Left cardiac atrium (tissue), 4 donors: ENCODE results near the gene ATP6AP2. TPM values are rescaled to one million over a fixed set of nuclear protein-coding genes. Genes with fewer than 3 reads are reported as not detected.

ENCODE experiments used
- ATAC-seq, 2 donors: fragments of 200-7000 bp; cut with Tn5 transposase; one replicate each; pipeline ENCODE4 v1.9.1; 2020; ENCODE audit warnings: mild to moderate bottlenecking in 2 of 2, moderate library complexity in 2 of 2
- DNase-seq: peaks from one replicate; pipeline ENCODE4 v3.0.0-alpha.2; 2020
- intact Hi-C, 2 donors: fragments of 100-400 bp; cut with DNase I; formaldehyde crosslinking; loops; one replicate each; pipeline versions ENCODE4 v1.14.1 to v1.15.1; 2022 to 2023
- total RNA-seq, 2 donors: library from RNA; stranded (reverse); fragmentation: NEBNext Ultra II Directional; extraction: Animal tissue kit (Norgen Biotek cat#: 25700); gene quantifications; one replicate each; pipeline ENCODE4 v1.2.1, GENCODE V29; 2021
- donor health status: DM: no; HTN: yes; CAD: no.
- donor health status: DM: no; HTN: yes; CAD: no; lungs with severe emphysema.
- donor health status: DM: yes; HTN: yes; CAD: no.
- donor health status: Dilated cardiomyopathy.

The ATP6AP2 gene
- total RNA-seq, 2 donors from 2014 or later, result 58.8 to 59.9 TPM

DNA sequence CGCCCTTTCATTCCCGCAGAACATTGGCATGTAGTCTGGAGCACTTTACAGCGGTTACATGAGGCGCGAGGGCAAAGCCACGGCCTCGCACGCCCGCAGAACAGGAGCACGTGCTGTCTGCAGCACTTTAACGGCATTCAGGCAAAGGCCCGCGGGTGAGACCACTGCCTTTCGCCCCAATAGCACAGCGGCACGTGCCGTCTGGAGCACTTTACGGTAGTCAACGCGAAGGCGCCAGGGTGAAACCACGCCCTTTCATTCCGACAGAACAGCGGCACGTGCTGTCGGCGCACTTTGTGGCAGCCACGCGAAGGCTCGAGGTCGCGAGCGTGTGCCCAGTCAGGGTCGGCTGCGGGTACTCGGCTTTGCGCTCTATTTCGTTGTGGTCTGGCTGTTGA is 42.4 kb downstream of the ATP6AP2 start, which contains the start of gene MPC1L:
Gene MPC1L (plus strand): TSS at position 290 of the 398 bp plus-strand sequence. CDS start 138 bp downstream, outside the sequence.
- intact Hi-C loops, result no loop called here
- ATAC-seq (no peak), DNase-seq (no peak)

- no peak for ATAC-seq
- intact Hi-C loops, result no loop called here
- DNase-seq, result no peak
Observed at GRCh38 chrX:40623665-40624064, 42.9 kb downstream of the ATP6AP2 start.

- intact Hi-C loops, result no loop called here
- DNase-seq (no peak), ATAC-seq (no peak)
Observed at GRCh38 chrX:40625294-40625693, 44.5 kb downstream of the ATP6AP2 start.

DNA sequence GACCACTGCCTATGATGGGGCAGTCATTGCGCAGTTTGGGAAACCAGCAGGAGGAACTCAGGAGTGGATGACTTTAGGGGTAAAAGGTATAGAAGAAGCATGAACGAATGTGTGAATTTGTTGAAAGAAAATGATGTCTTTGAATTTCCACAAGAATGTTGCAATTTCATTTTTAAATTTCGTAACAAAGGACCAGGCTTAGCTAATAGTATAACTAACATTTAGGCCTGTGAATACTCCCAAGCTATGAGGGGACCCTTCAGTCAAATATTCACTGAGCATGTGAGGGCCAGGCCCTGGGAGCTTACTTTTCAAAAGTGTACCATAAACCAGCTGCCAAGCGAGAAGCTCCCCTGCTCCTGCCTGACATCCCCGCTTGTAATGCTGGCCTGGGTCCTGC is 47.7 kb downstream of the ATP6AP2 start:
- DNase-seq (no peak), ATAC-seq (no peak)
- intact Hi-C loops, result no loop called here

DNA sequence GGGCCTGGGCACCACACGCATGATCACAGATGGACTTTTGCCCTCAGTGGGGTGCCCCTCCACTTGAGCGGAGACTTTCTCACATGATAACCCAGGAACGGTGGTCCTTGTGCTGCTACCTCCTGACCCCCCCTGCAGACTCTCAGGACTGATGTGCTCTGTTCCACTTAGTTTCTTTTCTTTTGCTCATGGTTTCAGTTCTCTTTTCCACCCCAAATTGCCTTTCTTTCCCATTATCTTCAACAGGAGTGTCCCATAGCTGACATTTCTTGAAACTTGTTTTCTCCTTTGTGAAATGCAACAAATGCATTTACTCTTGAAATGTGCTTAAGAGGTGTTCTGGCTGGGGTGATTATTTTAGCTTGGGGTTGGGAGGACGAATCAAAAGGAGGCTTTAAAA is 51.4 kb downstream of the ATP6AP2 start:
- ATAC-seq (no peak), DNase-seq (no peak)
- intact Hi-C loops, result no loop called here

DNA sequence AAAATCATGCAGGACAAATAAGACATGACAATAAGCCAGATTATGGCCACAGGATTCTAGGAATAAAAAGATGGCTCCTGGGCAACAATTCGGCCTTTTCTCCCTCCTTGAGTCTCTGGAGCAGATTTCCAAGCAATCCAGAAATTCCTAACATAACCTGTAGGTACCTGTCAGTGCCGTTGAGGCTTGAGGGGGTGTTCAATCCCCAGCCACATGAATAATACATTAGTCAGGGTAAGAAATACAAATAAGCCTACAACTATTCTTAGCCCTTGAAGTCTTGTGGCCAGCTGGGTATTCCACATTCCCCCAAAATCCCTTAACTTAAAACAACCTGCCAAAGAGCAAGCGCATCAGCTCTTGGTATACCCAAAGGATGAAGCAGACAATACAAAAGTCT is 56.9 kb downstream of the ATP6AP2 start:
- DNase-seq (no peak), ATAC-seq (no peak)
- intact Hi-C loops, result no loop called here

- no peak for DNase-seq
- intact Hi-C loops, result no loop called here
- ATAC-seq, result peak in 1 of 2 donors; percentile 22
Observed at GRCh38 chrX:40644176-40644575, 63.4 kb downstream of the ATP6AP2 start.

DNA sequence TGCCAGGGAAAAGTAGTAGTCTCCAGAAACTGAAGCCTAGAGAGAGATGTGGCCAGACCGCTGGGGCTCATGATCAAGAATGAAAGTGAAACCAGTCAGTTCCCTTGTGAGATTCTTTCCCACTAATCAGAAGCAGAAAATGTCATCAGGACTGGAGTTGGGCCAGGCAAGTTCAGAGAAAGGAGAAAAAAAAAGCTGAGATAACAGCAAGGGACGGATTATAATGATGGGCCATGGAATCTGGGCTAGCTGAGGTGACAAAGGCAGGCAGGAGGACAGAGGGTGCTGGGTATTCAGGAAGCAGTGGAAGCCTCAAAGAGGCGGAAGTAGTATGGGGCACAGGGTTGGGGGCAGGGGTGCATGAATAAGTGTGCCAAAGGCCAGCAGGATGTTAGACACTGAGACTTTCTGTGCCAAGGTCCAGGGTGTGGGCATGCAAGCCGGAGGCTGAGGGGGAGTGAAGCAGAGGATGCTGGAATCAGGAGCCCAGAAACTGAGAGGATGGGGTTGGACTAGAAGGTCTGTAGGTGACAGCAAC is 64.1 kb downstream of the ATP6AP2 start:
- peak; percentile 28 to 59 for ATAC-seq
- peak; percentile 63 for DNase-seq
- intact Hi-C loops, result loop anchor here in 1 of 2 donors (5.0 kb wide), 1 partner anchor 467 kb away; no protein-coding TSS in a partner anchor

- ATAC-seq, result peak; percentile 56 to 57
- peak; percentile 40 for DNase-seq
- intact Hi-C loops, result loop anchor here in 1 of 2 donors (5.0 kb wide), 1 partner anchor 466 kb away; no protein-coding TSS in a partner anchor
Observed at GRCh38 chrX:40646489-40647306, 65.9 kb downstream of the ATP6AP2 start.

DNA sequence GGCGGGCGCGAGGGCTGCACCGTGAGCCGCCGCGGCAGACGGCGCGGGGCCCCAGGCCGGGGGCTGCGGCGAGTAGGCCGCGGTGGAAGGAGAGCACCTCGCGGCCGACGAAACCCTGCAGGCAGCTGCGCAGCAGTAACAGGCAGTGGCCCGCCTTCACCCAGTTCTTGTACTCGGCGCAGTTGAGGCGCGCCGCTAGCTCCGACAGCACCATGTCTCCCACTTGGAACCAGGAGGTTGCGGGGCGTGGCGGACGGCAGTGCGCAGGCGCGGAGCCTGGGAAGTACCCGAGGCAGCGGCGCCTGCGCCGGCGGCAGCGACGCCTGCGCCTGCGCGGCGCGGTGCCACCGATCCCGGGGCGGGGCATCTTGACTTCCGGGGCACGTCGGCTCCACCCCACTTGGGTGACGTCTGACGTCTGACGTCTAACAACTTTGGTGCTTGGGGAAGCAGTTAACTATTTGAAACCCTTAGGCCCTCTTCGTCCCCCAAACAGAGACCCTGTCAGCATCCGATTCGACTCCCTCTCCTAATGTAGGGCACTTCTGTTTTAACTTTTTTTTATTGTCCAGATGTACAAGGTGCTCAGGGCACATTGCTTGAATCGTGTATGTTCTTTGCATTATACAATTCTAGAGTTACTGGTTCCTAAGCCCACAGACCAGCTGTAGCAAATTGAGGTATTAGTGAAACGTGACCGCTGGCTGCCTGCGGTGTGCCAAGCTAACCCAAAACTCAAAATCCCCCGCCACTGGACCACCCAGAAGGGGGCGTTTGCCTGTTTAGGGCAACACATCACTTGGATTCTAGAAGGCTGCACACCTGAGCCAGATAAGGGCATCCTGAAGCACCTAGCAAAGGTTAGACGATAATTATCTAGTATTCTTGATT is 66.8 kb downstream of the ATP6AP2 start, which contains the start of gene CXorf38:
Gene CXorf38 (minus strand): TSS at position 255 of the 891 bp plus-strand sequence. CDS start 41 bp downstream, at position 214.
- DNase-seq, result peak; percentile 95
- intact Hi-C loops, result loop anchor here in 1 of 2 donors (5.0 kb wide), 1 partner anchor 465 kb away; no protein-coding TSS in a partner anchor
- peak; percentile 91 to 92 for ATAC-seq

DNA sequence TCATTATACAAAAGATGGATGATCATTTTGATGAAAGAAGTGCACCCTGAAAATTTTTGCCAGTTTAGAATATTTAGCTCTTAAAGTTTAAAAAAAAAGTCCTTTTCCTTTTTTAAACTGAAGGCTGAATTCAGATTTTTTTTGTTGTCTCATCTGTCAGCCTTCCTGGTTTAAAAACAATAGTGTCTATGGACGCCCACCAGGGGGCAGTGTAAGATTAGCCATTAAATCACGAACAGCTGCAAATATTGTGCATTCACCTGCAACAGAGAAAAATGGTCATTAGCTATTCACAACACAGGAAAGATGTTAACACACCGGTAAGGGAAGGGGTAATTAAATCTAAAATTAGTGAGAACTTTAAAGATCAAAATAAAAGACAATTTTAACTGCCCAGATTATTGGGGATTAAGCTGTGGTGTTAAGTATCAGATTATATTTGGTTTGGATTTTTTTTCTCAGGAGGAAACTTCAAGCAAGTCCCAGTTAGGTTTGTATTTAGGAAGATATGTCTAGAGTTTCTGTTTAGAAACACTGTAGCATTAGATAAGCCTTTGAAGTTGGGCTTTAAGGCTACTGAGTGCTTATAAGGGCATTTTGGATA is 71.0 kb downstream of the ATP6AP2 start:
- ATAC-seq, result no peak
- intact Hi-C loops, result loop anchor here in 1 of 2 donors (5.0 to 10.0 kb wide), 2 partner anchors 141 to 603 kb away; no protein-coding TSS in a partner anchor
- peak; percentile 66 for DNase-seq

GRCh38 chrX:40652664-40653063 is 71.9 kb downstream of the ATP6AP2 start:
- DNase-seq (no peak), ATAC-seq (no peak)
- intact Hi-C loops, result loop anchor here in 1 of 2 donors (5.0 to 10.0 kb wide), 2 partner anchors 140 to 602 kb away; no protein-coding TSS in a partner anchor

DNA sequence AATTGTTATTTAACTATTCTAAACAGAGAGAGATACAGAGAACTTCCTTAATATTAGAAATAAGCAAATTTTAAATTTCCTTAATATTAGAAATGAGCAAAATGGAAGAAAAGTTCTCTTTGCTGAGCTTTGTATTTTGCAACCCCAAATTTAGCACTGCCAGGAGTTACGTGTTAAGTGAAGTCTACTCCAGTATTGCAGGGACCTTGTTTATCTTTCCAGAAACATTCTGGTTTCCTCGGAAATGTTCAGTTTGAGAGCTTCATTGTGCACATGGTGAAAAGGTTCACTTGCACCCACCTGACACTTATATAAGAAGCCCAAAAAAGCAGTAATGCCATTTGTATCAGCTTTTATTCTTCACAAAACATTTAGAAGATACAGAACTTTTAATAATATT is 72.8 kb downstream of the ATP6AP2 start:
- ATAC-seq (no peak), DNase-seq (no peak)
- intact Hi-C loops, result loop anchor here in 1 of 2 donors (5.0 to 10.0 kb wide), 2 partner anchors 139 to 601 kb away; no protein-coding TSS in a partner anchor

Other genes starting within 250 kb of the ATP6AP2 start
- not detected for gene MPC1L, start 42.5 kb downstream of the ATP6AP2 start, total RNA-seq
- gene CXorf38, start 66.6 kb downstream of the ATP6AP2 start, total RNA-seq, result 1 to 10 TPM; 6.7 to 8.2 TPM
- 10 to 100 TPM; 23.7 to 28.3 TPM for gene MED14, start 154.6 kb downstream of the ATP6AP2 start, total RNA-seq